HG03139 (cell line): ENCODE data around the gene TANK.
"Not testable (repeated sequence)": the region's sequence is repeated elsewhere in the genome, so short reads cannot be mapped to it uniquely, and the experiment has no call there.

Experiments used
- ATAC-seq: cut with Tn5 transposase; IDR thresholded peaks from one replicate; pipeline ENCODE4 v1.9.1; 2021; ENCODE audit not compliant: unreplicated experiment

TANK gene

DNA sequence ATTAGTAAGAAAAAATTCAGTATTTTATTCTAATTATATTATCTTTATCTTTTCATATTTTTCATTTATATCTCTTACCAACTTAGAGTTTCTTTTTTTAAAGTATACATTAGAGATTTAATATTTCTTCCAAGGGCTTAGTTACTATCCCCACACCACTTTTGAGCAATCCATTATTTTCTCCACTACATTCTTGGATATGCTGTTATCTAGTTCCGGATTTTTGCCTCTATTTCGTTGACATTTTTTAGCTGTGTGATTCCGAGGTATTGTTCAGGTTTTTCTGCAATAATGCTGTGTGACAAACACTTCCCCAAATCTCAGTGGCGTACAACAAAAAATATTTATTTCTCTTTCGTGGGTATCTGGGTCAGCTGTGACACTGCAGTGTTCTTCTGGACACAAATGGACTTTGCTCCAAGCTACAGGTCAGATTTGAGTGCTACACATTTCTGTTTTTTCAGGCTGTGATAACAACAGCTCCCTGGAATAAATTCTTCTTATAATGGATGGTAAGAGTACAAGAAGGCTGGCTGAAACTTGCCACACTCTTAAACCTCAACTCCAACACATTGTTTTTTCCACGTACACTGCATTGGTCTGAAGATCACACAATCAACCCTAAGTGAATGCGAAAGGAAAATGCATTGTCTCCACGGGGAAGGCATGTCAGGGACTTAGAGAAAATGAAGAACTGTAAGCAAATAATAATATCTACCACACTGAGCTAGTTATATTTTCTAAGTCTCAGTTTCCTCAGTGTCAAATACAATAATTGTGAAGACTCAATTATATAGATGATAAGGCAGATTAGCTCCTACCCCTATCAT lies 97.1 kb downstream of the TANK start:
- ATAC-seq: no peak

DNA sequence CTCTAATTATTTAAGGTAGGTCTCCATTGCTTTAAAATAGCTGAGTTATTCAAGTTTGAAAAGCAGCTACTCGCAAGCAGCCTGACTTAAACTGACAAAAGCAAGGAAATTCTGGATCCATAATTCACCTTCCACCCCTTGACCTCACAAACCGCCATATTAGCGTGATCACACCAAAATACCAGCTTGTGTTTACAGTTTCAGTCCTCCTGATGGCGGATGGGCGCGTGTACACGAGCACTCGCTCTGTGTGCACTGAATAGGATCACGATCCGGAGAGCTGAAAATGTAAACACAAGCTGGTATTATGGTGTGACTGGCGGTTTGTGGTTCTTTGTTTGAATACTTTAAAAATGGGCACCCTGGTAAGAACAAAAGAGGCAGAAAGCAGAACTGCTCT lies 105.6 kb downstream of the TANK start:
- no peak for ATAC-seq

DNA sequence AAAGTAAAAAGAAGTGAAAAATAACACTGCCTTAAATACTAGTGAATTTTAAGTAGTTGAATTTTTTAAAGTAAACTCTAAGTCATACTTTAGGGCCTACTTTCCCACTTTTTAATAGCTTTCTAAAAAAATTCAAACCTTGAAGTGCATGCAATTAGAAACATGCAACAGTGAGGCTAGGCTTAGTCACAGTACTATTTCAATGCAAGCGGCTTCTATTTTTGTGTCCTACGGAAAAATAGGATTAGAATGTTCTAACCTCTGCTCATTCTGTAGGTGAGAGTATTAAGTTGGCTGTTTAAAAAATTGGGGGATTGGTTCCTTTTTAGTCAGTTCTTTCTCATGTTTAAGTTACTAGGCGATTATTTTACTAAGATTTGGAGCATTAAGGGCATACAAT lies 108.9 kb downstream of the TANK start:
- no peak for ATAC-seq

DNA sequence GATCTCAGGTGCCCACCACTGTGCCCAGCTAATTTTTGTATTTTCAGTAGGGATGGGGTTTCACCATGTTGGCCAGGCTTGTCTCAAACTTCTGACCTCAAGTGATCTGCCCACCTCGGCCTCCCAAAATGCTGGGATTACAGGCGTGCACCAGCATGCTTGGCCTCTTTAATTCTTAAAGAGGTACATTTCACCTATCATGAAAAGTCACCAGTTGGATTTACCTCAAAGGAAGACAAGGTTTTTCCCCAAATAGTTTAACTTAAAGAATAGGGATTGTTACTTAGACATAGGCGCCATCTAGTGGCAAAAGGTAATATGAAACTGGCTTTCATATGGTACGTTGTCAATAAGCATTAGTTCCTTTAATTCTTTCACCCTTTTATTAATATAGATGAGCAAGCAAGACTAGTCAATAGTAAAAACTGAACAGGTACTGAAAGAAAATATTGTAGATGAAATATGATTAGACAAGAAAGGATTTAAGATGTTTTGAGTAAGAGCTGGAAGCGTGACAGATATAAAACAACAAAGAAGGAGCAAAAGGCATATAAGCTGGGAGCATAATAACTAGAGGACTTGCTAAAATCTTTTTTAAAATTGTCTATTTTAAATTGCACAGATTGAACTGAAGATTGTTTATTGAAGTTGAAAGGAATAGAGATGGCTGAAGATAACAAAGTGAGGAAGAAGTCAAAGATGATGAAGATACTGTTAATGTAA lies 113.0 kb downstream of the TANK start:
- peak; percentile 57 for ATAC-seq

DNA sequence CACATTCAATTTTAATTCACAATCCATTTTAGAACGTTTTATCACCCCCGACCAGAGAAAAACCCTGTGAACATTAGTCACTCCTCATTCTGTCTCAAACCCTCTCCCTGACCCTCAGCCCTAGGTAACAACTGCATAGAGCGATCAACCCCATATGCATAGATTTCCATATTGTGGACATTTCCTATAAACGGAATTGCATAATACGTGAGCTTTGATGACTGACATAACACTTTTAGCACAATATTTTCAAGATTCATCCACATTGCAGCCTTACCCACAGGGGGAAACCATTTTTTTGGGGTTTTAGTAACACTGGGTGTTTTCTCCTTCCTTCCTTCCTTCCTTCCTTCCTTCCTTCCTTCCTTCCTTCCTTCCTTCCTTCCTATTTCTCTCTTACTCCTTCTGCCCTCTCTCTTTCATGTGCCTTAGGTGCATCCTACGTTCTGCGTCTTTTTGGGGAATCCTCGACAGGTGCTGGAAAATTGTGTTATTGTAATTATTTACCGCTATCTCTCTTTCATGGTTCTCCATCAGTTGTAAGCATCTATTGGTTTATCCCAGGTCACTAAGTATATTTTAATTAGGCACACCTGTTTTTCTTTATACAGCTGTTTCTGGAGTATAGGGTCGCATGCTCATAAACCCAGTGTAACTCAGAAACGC lies 118.5 kb downstream of the TANK start:
- not testable (repeated sequence) for ATAC-seq

DNA sequence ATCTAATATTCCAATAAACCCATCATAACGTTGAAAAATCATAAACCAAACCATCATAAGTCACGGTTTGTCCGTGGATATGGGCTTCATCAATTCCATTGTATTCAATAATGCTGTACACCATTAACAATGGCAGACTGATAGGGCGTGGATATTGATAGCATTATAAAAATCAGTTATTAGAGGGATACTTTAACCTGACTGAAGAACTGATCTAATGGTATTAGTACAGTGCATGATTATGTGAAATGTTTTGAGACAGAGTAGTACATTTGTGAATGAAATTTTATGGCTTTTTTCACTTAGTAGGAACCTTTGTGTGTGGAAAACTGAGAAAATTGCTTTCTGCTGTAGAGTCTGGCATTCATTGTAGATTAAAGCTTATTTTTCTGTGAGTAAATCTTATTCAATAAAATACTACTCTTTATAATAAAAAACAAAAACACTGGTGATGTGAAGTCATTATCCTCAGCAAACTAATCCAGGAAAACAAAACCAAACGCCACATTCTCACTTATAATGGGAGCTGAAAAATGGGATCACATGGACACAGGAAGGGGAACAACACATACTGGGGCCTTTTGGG lies 119.1 kb downstream of the TANK start:
- not testable (repeated sequence) for ATAC-seq

- ATAC-seq: not testable (repeated sequence)
These were observed 120.7 kb downstream of the TANK start for GRCh38 chr2:161280906-161281323.

DNA sequence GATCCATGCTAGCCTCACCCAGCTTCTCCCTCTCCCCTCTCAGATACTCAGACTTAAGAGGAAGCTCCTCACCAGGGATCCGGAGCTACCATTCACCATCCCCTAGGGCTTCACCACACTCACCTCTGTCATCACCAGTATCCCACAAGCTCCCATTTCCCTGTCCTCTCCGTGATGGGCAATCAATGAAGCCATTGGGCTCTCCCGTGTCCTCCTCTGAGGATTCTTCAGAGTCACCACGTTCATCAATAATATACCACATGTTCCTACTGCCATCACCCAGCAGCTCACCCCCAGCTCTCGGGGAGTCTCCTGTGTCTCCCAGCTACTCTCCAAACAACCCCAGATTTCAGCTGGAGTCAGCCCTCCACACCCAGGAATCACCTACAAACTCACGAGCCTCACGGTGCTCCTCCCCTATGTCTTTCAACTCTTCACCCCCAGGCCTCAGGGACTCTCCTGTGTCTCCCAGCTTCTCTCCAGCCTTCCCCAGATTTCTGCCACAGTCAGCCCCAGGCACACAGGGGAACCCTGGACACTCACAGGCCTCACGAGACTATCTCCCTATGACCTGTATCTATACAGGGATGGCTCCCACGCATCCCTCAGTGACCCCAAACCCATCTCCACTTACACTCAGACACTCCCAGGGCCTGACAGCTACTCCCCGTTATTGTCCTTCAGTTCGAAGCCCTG lies 121.5 kb downstream of the TANK start:
- not testable (repeated sequence) for ATAC-seq

DNA sequence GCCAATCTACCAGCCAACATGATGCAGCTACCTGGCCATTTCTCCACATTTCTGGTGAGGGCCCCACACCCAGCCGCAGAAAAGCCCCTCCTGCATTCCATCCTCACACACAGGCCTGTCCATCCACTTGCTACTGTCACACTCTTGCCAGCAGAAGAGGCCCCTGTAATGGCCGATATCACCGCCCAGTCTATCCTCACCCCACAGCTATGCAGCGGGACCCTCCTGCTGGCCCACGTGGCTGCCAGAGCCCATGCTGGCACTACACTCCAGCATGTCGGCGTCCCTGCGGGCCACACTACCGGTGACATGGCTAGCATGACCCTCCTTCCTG lies 122.0 kb downstream of the TANK start:
- ATAC-seq: not testable (repeated sequence)

GRCh38 chr2:161283926-161284325 lies 123.7 kb downstream of the TANK start:
- no peak for ATAC-seq
